ENCODE measurements around the gene CTR9. TPM values are rescaled to one million over a fixed set of nuclear protein-coding genes. Genes with fewer than 3 reads are reported as not detected.

CTR9 gene
- total RNA-seq, 4 donors from 2014 or later = 14.5 to 26.4 (median 19.6) TPM

GRCh38 chr11:10742460-10743208 lies 8.4 kb upstream of the CTR9 start:
- TF ChIP-seq EP300 (IDR thresholded peaks at IDR 0.05) = no peak
- TF ChIP-seq CTCF (IDR thresholded peaks at IDR 0.05) = no peak
- TF ChIP-seq POLR2A (IDR thresholded peaks at IDR 0.05) = no peak
- no peaks in the 10 kb centered on the region for H3K9me3 ChIP-seq
- H3K27me3 ChIP-seq = no peaks in the 10 kb centered on the region
- H3K36me3 ChIP-seq = no peaks in the 10 kb centered on the region
- H3K4me1 ChIP-seq = no peaks in the 10 kb centered on the region
- H3K4me3 ChIP-seq = no peak overlapping the region
- H3K27ac ChIP-seq = no peak overlapping the region
- 72 to 84% methylated on average over 9 of the region's 9 CpGs for WGBS, 2 donors
- no peak for DNase-seq (ENCODE audit: low spot score in 2 of 2)

GRCh38 chr11:10743354-10744000 lies 7.6 kb upstream of the CTR9 start:
- DNase-seq (ENCODE audit: low spot score in 2 of 2) = no peak
- Histone ChIP-seq H3K4me1 (no peaks in the 10 kb centered on the region), H3K9me3 (no peaks in the 10 kb centered on the region), H3K27ac (no peak overlapping the region), H3K36me3 (no peaks in the 10 kb centered on the region), H3K27me3 (no peaks in the 10 kb centered on the region), H3K4me3 (no peak overlapping the region)
- WGBS, 2 donors = 57 to 62% methylated on average over 13 of the region's 13 CpGs
- TF ChIP-seq CTCF (IDR thresholded peaks at IDR 0.05) (no peak), EP300 (IDR thresholded peaks at IDR 0.05) (no peak), POLR2A (IDR thresholded peaks at IDR 0.05) (no peak)

- Histone ChIP-seq H3K27ac (no peak overlapping the region), H3K9me3 (no peaks in the 10 kb centered on the region), H3K4me3 (no peak overlapping the region), H3K4me1 (no peaks in the 10 kb centered on the region), H3K36me3 (no peaks in the 10 kb centered on the region), H3K27me3 (no peaks in the 10 kb centered on the region)
- no peak for TF ChIP-seq CTCF (IDR thresholded peaks at IDR 0.05)
- TF ChIP-seq EP300 (IDR thresholded peaks at IDR 0.05) = no peak
- TF ChIP-seq POLR2A (IDR thresholded peaks at IDR 0.05) = no peak
- 88 to 90% methylated on average over 3 of the region's 3 CpGs for WGBS, 2 donors
- no peak for DNase-seq (ENCODE audit: low spot score in 2 of 2)
Measured at GRCh38 chr11:10744206-10744605, 6.8 kb upstream of the CTR9 start.

GRCh38 chr11:10746871-10747270 lies 4.2 kb upstream of the CTR9 start:
- H3K27me3 ChIP-seq = no peaks in the 10 kb centered on the region
- 95 to 99% methylated on average over 2 of the region's 2 CpGs for WGBS, 2 donors
- no peak overlapping the region for H3K4me3 ChIP-seq
- no peaks in the 10 kb centered on the region for H3K36me3 ChIP-seq
- DNase-seq (ENCODE audit: low spot score in 2 of 2) = no peak
- no peak overlapping the region for H3K27ac ChIP-seq
- H3K4me1 ChIP-seq = peaks cover 0 to 9% (median 3%) of the 10 kb centered on the region in 4 donors
- TF ChIP-seq POLR2A (IDR thresholded peaks at IDR 0.05) (no peak), EP300 (IDR thresholded peaks at IDR 0.05) (no peak), CTCF (IDR thresholded peaks at IDR 0.05) (no peak)
- no peaks in the 10 kb centered on the region for H3K9me3 ChIP-seq

GRCh38 chr11:10747733-10748132 lies 3.3 kb upstream of the CTR9 start:
- H3K4me3 ChIP-seq = no peak overlapping the region
- no peaks in the 10 kb centered on the region for H3K27me3 ChIP-seq
- H3K9me3 ChIP-seq = no peaks in the 10 kb centered on the region
- no peak for DNase-seq (ENCODE audit: low spot score in 2 of 2)
- TF ChIP-seq CTCF (IDR thresholded peaks at IDR 0.05) = no peak
- no peak for TF ChIP-seq POLR2A (IDR thresholded peaks at IDR 0.05)
- H3K4me1 ChIP-seq = peaks cover 0 to 17% (median 10%) of the 10 kb centered on the region in 4 donors
- H3K27ac ChIP-seq = no peak overlapping the region
- H3K36me3 ChIP-seq = no peaks in the 10 kb centered on the region

Measured in tibial nerve (tissue), 4 donors.